ENCODE measurements around the gene CLCA1.

CLCA1 gene

GRCh38 chr1:86504895-86505563, 36.3 kb downstream of the CLCA1 start:
- no peak for DNase-seq

- DNase-seq, result no peak
These were observed 36.8 kb downstream of the CLCA1 start for GRCh38 chr1:86505564-86505902.

GRCh38 chr1:86507935-86508582, 39.3 kb downstream of the CLCA1 start:
- no peak for DNase-seq

- no peak for DNase-seq
These were observed 39.8 kb downstream of the CLCA1 start for GRCh38 chr1:86508583-86508969.

GRCh38 chr1:86515597-86515996, 46.9 kb downstream of the CLCA1 start:
- DNase-seq, result no peak

GRCh38 chr1:86516335-86516734, 47.6 kb downstream of the CLCA1 start:
- DNase-seq, result no peak

- DNase-seq, result no peak
These were observed 48.6 kb downstream of the CLCA1 start for GRCh38 chr1:86517336-86517735.

GRCh38 chr1:86520789-86521521, 52.2 kb downstream of the CLCA1 start:
- DNase-seq, result no peak

- no peak for DNase-seq
These were observed 52.8 kb downstream of the CLCA1 start for GRCh38 chr1:86521522-86521891.

GRCh38 chr1:86522240-86522639, 53.5 kb downstream of the CLCA1 start:
- no peak for DNase-seq

- DNase-seq, result no peak
These were observed 55.1 kb downstream of the CLCA1 start for GRCh38 chr1:86523670-86524354.

- DNase-seq, result no peak
These were observed 58.6 kb downstream of the CLCA1 start for GRCh38 chr1:86527306-86527705.

GRCh38 chr1:86530211-86530845, 61.6 kb downstream of the CLCA1 start:
- no peak for DNase-seq

GRCh38 chr1:86537928-86538695, 69.4 kb downstream of the CLCA1 start:
- no peak for DNase-seq

- DNase-seq, result no peak
These were observed 70.0 kb downstream of the CLCA1 start for GRCh38 chr1:86538775-86539174.

- DNase-seq, result no peak
These were observed 73.1 kb downstream of the CLCA1 start for GRCh38 chr1:86541859-86542258.

GRCh38 chr1:86542631-86543030, 73.9 kb downstream of the CLCA1 start:
- DNase-seq, result no peak

GRCh38 chr1:86546787-86547221, 78.1 kb downstream of the CLCA1 start, which contains the start of gene CLCA4:
CLCA4 (plus strand) TSS chr1:86547078; CDS start chr1:86547120, 42 bp downstream.
- DNase-seq, result no peak

GRCh38 chr1:86548839-86549238, 80.1 kb downstream of the CLCA1 start:
- no peak for DNase-seq
